H54 (cell line): ENCODE results near the gene EPHB1.

ENCODE experiments used
- DNase-seq: peaks from one replicate; pipeline ENCODE4 v3.0.0; 2011; ENCODE audit warnings: low spot score, mixed read lengths; ENCODE audit not compliant: insufficient read length
- FAIRE-seq: peaks from 3 replicates; lab custom pipeline; 2011; peaks lifted over from hg19 to GRCh38; lab: Jason Lieb, UNC
- POLR2A ChIP-seq: IDR thresholded peaks from 2 replicates; pipeline ENCODE4 v1.6.1; 2011; ENCODE audit warnings: low read depth, mild to moderate bottlenecking, low read length

The EPHB1 gene

DNA sequence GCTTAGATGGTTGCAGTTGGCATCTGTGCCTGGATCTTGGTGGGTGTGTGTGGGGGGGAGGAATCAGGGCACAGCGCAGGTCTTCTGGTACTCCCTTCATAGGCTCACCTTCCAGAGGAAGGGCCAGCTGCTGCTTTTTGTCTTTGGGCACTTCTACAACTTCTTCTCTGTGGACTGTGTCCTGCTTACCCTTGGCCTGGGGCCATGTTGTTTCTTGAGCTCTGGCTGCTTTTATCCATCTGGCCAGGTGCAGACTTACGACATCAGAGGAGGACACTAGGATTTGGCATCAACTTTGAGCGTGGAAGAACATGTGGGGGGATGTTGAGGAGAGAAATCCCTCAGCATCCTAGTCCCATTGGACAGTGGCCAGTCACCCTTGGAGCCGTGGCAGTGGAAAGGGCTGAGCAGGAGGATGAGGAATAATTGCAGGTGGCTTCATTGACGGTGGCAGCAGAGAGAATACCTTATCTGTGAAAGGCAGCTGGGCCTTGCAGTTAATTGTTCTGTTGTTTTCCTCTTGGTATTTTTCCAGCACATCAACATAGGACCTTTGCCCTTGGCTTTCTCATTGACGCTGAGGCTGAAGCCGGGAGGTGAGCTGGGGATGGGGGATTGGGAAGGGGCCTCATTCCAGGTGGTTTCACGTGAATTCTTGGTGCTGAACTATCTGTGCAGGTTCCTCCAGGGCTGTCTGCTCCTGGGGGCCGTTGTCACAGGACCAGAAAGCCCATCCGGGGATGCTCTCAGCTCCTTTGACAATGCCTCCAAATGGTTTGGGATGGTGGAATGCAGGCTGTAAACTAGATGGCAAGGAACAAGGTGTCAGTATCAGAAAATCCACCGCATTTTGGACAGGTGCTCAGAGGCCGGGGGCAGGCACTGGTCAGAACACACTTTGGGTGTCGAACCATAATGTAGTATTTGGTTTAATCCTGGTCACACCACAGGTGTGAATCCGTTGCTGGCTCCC, 9.7 kb downstream of the EPHB1 start:
- no peak for FAIRE-seq
- no peak for TF ChIP-seq POLR2A
- no peak for DNase-seq

DNA sequence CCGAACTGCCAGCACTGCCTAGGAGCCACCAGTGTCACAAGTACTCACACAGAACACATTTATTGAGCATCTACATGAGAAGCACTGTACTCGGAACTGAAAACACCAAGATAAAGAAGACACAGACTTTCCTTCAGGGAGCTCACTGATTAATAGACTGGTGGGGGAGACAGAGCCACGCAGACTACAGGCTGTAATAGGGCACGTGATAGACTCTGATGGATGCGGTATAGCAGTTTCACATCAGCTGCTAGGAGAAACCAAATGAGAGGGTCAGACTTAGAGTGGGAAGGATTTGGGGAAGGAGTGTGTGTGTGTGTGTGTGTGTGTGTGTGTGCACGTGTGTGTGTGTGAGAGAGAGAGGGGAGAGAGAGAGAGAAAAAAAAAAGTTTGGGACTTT, 12.1 kb downstream of the EPHB1 start:
- no peak for TF ChIP-seq POLR2A
- no peak for FAIRE-seq
- DNase-seq: no peak

DNA sequence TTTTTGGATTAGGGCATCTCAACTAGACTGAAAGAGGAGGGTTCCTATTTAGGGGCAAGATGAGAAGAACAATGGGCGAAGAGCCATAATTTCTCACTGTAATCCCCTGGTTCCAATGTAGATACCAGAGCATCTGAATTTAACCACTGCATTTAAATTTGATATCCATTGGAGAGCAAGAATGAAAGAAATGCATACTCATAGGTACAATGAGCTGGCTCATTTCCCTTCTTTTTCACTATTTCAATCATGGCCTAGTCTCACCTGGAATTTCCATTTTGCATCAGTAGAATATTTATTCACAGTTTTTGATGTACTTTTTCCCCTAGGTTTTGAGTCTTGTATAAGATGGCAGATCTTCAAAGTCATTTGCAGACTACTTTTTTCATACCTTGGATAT, 13.8 kb downstream of the EPHB1 start:
- DNase-seq (no peak), FAIRE-seq (no peak)
- no peak for TF ChIP-seq POLR2A

GRCh38 chr3:134809427-134810051, 14.5 kb downstream of the EPHB1 start:
- FAIRE-seq (no peak), DNase-seq (no peak)
- no peak for TF ChIP-seq POLR2A

GRCh38 chr3:134810052-134810435, 15.0 kb downstream of the EPHB1 start:
- no peak for TF ChIP-seq POLR2A
- FAIRE-seq (no peak), DNase-seq (no peak)

DNA sequence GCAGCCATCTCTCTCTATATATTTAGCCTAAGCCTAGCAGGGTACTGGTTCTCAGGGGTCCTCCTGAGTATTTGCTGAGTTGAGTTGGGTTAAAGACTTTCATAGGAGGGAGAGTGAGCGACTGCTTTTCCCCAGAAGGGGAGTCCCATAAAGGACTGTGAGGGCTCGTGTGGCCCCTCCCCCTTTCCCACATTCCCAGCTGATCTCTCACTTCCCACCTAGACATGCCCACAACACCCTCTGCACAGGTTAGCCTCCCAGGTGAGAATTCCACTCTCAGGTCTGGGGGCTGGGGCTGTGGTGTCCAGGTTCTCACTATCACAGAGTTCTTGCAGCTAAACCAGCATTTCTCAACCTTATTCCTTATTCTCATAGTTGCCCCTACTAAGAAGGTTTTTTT, 15.8 kb downstream of the EPHB1 start:
- FAIRE-seq (no peak), DNase-seq (no peak)
- no peak for TF ChIP-seq POLR2A

DNA sequence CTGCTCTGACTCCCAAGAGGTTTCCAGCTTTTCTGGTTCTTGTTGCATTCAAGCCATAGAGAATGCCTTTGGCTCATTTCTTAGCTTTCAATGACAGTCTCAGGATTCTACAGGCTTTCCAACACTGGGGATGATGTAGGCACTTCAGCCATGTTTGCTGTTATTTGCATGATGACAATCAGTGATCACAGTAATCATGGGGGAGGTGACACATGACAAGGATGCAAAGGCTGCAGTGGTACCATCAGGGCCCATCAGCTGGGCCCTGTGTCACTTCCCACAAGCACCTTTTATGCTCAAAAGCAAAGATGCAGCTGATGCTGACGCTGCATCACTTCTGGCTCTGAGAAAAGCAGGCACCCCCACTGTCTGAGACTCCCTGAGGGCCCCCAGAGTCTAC, 18.6 kb downstream of the EPHB1 start:
- FAIRE-seq (no peak), DNase-seq (no peak)
- no peak for TF ChIP-seq POLR2A

DNA sequence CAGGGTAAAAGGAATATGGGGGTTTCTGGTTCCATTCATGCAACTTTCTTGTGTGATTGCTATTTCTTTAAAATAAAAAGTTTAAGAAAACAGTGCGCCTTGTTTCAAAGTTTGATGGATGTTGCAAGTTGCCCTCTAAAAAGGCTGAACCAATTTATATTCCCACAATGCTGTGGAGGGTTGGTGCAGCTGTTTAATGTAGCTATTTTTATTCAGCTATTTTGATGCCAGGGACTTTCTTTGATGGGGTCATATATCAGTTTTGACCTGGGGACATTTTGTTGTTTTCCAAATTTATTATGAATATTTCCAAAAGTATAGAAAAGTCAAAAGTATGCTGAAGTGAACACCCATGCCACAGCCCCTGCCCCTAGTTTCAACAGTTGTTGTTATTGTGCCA, 20.5 kb downstream of the EPHB1 start:
- DNase-seq (no peak), FAIRE-seq (no peak)
- no peak for TF ChIP-seq POLR2A

- DNase-seq: no peak
- no peak for TF ChIP-seq POLR2A
- no peak for FAIRE-seq
Observed at GRCh38 chr3:134816623-134817022, 21.6 kb downstream of the EPHB1 start.

- DNase-seq (no peak), FAIRE-seq (no peak)
- no peak for TF ChIP-seq POLR2A
Observed at GRCh38 chr3:134817297-134817696, 22.2 kb downstream of the EPHB1 start.

DNA sequence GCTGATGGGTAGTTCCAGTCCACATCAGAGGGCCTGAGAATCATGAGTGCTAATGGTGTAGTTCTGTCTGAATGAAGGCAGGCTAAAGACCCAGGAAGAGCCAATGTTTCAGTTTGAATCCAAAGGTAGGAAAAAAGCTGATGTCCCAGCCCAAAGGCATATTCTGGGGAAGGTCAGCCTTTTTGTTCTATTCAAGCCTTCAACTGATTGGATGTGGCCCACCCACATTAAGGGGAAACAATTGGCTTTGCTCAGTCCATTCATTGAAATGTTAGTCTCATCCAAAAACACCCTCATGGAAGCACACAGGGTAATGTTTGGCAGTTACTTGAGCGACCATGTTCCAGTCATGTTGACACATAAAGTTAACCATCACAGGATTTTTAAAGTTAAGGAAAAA, 25.9 kb downstream of the EPHB1 start:
- DNase-seq: no peak
- TF ChIP-seq POLR2A: no peak

GRCh38 chr3:134822090-134822489, 27.0 kb downstream of the EPHB1 start:
- no peak for TF ChIP-seq POLR2A
- no peak for FAIRE-seq
- no peak for DNase-seq

More for the DNA sequence above, 25.9 kb downstream of the EPHB1 start:
- no peak for FAIRE-seq

- FAIRE-seq (no peak), DNase-seq (no peak)
- no peak for TF ChIP-seq POLR2A
Observed at GRCh38 chr3:134823679-134824078, 28.6 kb downstream of the EPHB1 start.

GRCh38 chr3:134824791-134825190, 29.7 kb downstream of the EPHB1 start:
- no peak for TF ChIP-seq POLR2A
- DNase-seq: no peak
- FAIRE-seq: no peak
